Measurements from ENCODE around the gene TDRD5.

TDRD5 gene, protein sequence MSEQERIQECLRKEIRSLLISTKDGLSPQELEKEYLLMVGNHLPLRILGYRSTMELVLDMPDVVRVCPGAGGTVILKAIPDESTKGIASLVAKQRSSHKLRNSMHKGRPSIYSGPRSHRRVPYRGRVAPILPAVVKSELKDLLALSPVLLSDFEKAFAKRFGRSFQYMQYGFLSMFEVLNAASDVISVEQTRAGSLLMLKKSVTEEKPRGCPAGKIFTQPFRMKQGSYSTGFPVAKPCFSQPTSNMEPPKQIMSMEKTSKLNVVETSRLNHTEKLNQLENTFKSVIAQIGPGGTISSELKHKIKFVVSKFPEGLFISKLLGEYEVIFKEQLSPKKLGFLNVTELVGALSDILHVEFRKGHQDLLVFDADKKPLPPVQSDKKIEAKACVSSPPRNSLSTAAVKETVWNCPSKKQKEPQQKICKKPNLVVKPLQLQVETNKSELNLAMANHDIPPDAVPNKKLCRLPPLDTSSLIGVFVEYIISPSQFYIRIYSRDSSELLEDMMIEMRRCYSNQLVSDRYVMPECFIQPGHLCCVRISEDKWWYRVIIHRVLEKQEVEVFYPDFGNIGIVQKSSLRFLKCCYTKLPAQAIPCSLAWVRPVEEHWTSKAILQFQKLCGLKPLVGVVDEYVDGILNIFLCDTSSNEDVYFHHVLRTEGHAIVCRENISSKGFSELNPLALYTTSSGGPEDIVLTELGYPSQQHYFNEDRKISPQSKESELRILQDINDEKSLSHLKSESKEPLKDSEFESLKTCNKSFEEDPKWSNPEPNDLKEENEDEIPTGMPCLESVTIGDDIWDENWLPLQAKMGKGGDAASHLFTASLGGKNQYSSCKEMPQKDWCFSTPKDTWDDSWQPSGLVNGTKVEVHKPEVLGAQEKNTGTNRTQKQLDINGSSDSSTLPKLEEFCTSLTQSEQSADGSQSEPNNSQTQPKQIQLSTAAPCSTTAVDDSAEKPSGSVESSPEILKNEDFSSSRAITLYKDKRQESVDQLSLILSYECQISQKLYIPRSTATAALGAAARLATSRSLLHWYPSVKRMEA

DNA sequence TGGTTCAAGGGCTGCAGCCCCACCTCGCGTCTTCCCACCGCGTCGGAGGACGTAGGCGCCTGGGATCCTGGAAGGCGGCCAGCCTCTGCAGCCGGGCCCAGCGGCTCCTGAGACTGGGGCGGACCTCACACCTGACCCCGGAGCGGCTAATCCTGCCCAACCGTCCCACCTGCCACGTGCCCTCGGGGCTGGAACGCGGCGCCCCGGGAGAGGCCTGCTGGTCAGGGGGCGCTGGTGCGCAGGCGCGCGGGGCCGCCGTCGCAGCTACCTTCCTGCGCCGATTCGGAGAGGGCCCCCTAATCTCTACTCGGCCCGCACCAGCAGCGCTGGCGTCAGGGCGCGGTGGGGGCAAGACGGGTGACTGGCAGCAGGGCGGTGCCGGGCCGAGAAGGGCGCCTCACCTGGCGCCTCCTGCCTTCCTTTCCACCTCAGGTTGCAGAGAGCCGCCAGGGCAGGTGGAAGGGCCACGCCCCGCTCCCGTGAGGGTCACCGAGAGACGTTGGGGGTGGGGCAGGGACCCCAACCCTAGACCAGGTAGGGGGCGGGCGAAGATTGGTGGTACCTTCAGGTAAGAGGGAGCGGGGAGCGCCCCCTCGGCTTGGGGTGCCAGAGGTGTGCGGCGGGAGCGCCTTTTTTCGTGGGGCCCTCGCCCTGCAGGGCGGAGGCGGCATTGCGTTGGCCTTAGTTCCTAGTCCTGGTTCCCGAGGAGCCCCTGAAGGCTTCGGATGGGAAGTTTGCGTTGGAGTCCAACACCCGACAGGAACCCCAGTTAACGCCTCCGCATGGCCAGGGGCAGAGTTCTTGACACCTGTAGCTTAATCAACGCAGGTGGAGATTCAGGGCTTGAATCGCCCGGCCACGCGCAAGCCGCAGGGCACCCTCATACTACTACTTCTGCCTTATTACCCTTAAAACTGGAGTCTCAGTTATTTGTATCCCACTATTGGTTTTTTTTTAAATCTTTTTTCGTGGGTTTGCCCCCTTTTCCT lies at the start of gene TDRD5:
TDRD5 (plus strand) TSS at position 241 of the 989 bp plus-strand sequence. CDS start 784 bp downstream, outside the sequence.
- no peak for DNase-seq

DNA sequence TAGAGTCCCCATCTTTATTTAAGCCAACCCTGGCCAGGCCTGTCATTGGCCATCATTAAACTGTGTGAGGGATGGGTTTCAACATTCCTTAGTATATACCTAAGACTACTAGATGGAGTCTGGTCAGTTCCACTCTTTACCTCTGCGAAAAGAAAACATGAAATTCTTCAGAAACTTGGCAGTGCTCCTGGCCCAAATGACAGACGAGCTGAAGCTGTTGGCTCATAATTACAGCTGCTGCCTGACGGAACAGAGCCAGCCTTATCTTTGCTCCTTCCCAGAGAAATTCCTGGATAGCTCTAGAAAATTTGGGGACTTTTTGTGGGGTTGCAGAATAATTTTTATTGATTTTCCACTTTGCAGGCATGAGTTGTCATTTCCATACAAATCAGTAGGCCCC lies 46.3 kb upstream of the TDRD5 start:
- no peak for DNase-seq

GRCh38 chr1:179547021-179547535 lies 44.6 kb upstream of the TDRD5 start:
- DNase-seq, result no peak

- DNase-seq, result no peak
Measured at GRCh38 chr1:179548666-179549367, 42.8 kb upstream of the TDRD5 start.

DNA sequence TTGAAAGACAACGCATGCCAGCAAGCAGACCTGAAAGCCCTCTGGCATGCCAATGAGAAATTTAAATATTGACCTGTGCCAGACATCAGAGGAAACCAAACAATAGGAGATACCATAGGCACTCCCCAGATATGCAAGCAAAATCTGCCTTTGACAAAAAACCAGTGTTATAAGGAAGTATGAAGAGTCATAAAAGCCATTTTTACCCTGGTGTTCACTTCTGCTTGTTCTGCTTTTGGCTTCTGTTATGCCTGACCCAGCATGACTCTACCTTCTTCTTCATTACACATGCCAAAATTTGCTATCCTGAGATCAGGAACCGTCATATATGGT lies 42.3 kb upstream of the TDRD5 start:
- DNase-seq, result no peak

GRCh38 chr1:179550746-179551682 lies 40.6 kb upstream of the TDRD5 start:
- no peak for DNase-seq

DNA sequence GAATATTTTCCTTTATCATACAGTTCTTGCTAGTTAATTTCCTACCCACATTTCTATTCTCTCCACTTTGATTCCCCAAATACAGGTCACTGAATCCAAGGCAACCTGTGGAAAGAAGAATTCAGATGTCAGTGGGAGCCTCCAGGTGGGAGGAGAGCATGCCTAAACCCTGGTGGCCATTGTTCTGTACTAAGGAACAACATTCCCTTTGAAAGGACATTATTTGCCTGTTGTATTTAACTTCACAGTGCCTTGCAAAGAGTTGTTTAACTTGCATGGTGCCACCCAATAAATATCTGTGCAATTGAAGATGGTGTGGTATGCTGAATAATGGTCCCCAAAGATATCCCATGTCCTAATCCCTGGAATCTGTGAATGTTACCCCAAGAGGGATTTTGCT lies 37.2 kb upstream of the TDRD5 start:
- DNase-seq, result no peak

DNA sequence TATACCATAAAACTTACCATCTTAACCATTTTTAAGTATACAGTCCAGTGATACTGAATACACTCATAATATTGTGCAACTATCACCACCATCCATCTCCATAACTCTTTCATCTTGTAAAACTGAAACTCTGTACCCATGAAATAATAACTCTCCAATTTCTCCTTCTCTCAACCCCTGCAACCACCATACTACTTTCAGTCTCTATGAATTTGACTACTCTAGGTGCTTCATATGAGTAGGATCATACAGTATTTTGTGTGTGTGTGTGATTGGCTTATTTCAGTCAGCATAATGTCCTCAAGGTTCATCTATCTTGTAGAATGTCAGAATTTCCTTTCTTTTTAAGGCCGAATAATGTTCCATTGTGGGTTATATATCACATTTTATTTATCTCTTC lies 33.6 kb upstream of the TDRD5 start:
- no peak for DNase-seq

DNA sequence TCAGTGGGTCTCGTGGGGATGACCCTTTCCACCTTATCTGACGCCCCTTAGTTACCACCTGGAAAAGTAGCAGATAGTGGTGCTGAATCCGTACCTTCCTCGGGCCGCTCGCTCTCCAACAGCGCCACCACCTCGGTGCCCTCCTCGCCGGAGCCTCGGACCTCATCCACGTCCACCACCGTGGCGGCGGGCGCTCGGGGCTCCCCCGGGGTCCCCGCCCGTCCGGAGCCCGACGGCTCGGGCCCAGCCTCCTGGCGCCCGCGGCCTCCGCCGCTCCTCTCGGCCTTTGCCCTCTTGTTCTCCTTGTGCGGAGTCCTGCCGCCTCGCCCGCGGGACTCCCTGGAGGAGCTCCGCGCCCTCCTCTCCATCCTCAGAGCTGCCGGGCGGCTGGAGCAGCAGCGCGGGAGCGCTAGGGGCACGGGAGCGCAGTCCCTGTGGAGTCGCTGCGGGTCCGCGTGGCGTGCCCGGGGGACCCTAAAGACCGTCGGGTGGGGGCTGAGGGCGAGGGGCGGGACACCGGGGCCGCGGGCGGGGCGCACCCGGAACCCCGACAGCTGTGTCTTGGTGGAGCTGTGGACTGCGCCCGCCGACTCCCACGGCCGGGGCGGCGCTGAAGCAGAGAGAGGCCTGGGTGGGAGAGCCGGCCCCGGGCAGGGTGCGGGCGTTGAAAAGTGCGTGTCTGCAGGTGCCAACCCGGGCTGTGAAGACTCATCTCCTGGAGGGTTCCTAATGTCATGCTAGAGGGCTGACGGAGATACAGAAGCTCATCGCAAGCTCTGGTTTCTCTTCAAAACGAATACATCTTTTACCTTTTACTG lies 15.9 kb upstream of the TDRD5 start, which contains the start of gene NPHS2:
NPHS2 (minus strand) TSS at position 452 of the 818 bp plus-strand sequence; CDS start at position 368, 84 bp downstream.
- DNase-seq, result no peak

DNA sequence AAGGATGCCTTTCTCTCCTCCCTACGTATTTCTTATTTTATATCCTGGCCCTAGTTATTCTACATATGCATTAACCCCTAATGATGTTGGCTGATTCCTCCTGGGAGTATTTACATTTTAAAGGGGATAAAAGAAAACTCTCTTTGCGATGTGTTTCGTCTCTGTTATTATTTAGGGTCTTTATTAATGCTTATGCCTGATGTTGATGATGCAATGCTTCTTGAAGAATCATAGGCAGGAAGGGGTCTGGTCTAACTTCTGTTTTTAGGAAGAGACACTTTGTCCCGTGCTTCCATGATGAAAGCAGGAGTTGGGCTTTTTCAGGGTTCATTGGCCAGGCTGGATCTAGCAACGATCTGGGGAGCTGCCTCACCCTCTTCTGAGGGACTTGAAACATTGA lies 15.1 kb upstream of the TDRD5 start:
- DNase-seq, result no peak

DNA sequence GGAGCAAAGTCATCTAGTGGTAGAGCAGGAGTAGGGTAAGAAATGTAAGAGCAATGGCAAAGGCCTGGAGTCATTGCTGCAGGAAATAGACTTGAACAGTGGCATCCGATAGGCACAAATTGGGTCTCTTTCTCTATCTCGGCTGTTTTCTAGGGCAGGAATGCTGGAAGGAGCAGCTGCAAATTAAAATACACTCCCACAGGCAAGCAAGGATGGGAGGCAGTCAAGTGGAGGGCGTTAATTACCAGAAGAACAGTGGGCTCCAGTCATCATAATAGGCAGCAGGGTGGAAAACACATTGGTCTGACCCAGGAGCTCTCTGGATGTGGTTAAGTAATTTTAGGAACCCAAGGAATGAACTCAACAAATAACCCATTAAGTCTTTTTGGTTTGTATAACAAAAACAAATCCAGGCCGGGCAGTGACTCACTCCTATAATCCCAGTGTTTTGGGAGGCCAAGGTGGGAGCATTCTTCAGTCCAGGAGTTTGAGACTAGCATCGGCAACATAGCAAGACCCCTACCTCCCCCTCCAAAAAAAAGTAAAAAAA lies 7.8 kb upstream of the TDRD5 start:
- DNase-seq, result no peak

- no peak for DNase-seq
Measured at GRCh38 chr1:179586107-179586823, 5.4 kb upstream of the TDRD5 start.

- DNase-seq, result no peak
Measured at GRCh38 chr1:179587336-179587735, 4.3 kb upstream of the TDRD5 start.

GRCh38 chr1:179588425-179589024 lies 3.1 kb upstream of the TDRD5 start:
- no peak for DNase-seq

GRCh38 chr1:179589509-179589908 lies 2.1 kb upstream of the TDRD5 start:
- no peak for DNase-seq

- DNase-seq, result no peak
Measured at GRCh38 chr1:179590671-179591070, 961 bp upstream of the TDRD5 start.

GRCh38 chr1:179591253-179591591 lies 410 bp upstream of the TDRD5 start:
- DNase-seq, result no peak

DNA sequence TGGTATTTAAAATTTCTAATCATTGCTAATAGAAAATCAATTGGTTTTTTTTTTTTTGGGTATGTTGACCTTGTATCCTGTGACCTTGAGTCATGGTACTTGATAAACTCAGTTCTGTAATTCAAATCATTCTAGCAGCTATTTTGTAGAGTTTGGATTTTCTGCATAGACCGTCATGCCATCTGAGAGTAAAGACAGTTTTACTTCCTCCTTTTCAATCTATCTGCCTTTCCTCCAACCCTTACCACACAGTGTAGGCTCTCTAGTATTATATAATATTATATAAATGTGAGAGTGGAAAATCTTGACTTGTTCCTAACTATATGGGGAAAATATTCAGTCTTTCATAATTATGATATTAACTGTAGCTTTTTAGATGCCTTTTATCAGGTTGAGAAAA lies 7.0 kb downstream of the TDRD5 start:
- no peak for DNase-seq

All from activated naive CD4-positive, alpha-beta T cell treated with anti-CD3 and anti-CD28 coated beads, Interleukin-2, amount 50 U/mL, for 16 hours (primary cell).